Stimulated activated CD8-positive, alpha-beta memory T cell treated with anti-CD3 and anti-CD28 coated beads, Interleukin-12 subunit alpha, Interleukin-12 subunit beta, amount 100 ng/mL, for 24 hours (primary cell): ENCODE data around the gene HDC.

ENCODE experiments used
- DNase-seq: peaks from one replicate; pipeline ENCODE4 v3.0.0-alpha.2; 2020; ENCODE audit errors: extremely low read depth

Gene HDC

DNA sequence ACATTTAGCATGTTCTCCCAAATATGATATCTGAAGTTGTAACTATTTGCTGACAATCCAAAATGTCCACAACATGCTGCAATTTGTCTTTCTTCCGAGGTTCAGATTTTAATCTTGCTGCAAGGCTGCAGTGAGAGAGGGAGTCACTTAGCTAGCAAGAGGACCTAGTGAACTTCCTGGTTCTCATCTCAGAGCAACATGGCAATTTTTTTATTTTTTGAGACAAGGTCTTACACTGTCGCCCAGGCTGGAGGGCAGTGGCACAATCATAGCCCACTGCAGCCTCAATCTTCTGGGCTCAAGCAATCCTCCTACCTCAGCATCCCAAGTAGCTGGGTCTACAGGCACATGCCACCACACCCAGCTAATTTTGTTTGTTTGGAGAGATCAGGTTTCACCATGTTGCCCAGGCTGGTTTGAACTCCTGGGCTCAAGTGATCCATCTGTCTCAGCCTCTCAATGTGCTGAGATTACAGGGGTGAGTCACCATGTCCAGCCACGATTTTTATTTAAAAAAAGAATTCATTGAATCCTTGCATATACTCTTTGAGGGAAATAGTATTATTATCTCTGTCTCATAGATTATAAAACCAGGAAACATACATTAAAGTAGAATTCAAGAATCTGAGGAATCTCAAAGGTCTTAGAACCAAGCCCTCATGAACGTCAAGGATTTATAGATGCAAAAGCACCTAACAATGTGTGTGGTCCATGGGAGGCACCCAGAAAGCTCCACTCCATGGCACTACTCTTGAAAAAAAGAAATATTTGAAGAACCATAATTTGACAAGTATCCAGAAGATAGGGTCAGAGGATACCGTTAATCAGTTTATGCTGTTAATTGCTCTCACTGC lies 9.1 kb downstream of the HDC start:
- DNase-seq: no peak

DNA sequence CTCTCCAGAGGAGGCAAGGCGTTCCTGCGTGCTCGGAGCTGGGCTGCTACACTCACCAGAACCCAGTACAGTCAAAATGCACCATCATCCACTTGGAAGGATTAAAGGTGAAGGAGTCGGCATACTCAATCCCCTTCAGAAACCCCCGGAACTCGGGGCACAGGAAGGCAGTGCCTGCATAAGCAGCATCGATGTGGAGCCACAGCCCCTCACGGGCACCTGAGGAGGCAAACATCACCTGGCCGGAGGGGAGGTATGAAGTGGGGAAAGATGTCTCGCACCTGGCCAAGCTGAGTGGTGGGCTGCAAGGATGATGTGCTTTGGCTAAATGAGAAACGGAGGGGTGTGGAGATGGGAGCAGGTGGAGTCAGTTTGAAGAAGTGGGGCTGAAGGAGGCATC lies 13.0 kb downstream of the HDC start:
- no peak for DNase-seq

DNA sequence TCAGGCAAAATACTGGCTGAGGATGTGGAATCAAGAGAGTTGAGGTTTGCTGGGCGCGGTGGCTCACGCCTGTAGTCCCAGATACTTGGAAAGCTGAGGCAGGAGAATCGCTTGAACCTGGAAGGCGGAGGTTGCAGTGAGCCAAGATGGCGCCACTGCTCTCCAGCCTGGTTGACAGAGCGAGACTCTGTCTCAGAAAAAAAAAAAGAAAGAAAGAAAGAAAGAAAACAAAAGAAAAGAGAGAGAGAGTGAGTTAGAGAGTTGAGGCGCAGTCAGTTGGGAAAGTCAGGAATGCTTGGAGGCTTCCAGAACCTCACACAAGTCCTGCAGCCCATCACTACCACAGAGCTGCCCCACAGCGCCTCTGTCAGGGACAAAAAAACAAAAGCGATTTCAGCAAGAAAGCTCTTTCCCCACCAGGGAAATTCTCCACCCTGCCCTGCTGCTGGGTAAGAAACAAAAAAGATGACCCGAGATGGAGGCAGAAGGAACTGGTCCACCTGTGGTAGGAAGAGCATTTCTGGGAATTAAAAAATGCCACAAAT lies 13.8 kb downstream of the HDC start:
- DNase-seq: no peak

DNA sequence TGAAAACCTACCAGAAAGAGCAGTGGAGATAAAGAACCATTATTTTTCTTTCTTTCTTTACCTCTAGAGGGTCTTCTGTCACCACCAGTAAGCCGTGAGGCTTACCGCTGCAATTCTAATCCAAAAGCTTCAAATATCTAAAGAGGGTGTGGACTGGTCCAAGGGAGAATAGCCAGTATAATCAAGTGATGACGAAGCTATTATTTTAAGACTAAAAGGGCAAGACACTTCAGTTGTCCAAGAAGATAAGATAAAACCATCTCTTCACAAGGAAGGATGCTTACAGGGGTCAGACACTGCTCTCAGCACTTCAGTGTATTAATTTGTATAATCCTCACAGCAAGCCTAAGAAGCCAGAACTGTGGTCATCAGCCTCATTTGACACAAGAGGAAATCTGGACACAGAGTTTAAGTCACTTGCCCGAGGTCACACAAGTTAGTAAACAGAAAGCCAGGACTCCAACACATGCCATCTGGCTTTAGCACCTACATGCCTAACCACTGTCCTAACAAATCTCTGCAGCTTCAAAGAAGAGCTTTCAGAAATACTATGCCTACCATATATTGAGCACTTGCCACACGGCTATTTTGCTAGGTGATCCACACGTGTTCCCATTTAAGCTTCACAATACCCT lies 14.6 kb downstream of the HDC start:
- DNase-seq: no peak

DNA sequence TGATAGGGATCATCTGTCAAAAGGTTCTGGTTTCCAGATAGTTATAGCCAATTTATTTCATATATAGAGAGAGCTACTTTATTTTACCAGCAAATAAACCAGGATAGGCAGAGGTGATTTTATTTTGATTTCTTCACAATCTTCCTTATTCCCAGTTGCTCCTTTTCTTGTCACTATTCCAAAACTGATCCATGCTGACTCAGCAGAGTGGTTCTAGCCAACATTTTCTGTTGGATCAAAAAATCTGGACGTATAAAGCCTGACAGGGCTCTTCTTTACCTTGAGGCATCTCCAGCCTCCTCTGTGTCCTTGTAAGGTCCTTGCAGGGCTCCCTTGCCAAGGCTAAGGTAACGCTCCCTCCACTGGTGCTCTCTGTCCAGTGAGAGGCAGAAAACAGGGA lies 15.8 kb downstream of the HDC start:
- DNase-seq: no peak

DNA sequence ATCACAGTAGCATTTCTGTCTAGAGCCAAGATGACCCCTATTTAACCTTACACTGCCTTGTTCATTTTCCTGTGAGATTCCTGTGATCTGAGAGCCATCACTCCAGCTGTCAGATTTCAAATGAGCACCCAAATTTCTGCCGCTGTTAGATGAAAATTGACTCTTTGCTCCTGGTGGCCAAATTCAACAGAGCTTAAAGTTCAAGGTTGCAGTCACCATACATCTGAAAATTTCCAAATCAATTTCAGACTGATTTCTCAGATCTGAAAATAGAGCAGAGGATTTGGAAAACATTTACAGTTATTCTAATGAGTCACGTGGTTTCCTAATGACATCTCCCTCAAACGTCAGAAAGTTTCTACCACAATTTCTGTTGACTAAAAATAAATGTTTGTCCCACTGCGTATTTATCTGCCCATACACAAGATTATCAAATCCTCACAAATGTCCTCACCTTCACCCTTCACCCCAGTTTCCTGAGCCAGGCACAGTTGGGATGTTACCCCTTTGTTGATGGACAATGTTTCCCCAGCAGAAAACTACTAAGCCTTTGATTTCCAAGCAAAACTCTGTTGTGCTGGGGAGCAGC lies 16.4 kb downstream of the HDC start:
- DNase-seq: no peak

DNA sequence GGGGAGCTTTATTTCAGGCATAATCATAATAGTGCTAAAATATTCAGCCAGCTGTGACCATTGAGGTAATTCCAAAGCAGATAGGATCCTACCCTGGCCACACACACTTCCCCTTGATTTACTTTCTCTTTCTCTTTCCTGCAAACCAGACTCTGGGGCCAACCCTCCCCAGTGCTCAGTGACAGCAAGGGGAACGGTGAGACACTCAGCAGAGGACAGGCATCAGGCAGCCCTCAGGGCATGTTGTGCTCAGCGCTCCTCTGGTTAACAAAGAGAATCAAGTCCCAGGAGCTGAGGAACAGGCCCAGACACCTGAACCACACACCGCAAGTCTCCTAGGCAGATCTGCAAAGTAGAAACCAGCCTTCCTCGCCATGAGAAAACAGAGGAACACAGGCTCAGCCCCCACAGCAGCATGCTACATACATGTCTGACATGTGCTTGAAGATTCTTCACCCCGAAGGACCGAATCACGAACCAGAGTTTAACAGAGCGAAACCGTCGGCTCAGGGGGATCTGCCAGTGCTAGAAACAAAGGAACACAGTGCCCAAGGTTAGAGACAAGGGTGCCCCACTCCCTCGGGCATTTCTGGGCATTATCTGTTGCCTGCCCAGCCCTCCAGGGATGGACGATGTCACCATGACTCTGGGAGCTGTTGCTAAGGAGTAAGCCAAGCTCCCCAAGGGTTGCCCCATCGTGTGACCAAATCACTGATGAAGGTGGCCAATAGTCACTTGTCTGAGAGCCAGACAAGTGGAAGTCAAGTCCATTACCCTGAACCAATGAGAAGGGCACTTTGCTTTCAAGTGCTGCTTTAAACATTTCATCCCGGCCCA lies 17.5 kb downstream of the HDC start:
- no peak for DNase-seq

DNA sequence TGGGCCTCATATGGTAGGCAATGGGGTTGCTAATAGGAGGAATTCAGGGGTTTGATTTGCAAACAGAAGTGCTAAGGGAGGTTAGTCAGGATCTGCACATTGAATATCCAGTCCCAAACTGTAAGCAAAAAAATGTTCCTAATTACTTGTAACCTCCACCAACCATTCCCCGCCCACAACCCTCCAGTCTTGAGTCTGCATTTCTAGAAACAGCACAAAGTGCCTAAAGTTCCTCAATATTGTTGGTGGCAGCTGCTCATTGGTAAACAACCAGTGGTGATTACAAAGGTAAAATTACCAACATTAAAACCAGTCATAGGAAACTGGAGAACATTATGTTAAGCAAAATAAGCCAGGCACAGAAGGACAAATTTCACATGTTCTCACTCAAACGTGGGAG lies 18.9 kb downstream of the HDC start:
- no peak for DNase-seq

DNA sequence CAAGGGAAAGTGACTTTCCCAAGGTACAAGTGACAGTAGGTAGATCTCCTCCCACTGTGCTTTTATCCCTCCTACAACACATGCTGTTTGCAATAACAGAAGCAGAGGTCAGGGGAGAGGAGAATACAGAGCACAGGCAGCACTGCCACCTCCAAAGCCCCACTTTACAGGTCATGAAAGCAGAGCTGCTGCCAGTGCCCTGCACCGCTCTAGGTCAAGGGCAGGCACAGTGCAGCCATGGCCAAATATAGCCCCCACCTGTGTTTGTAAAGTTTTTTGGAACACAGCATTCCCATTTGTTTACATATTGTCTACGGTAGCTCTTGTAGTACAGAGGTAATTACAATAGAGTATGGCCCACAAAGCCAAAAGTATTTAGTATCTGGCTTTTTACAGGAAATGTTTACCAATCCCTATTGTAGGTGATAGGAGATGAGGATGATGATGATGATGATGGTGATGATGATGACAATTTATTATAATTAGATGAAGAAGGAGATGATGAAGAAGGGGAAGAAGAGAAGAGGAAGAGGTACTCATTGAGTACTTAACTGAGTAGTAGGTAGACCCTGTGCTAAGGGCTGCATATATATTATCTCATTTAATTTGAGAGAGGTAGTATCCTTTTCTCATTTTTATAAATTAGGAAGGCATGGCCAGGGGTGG lies 20.4 kb downstream of the HDC start:
- no peak for DNase-seq

DNA sequence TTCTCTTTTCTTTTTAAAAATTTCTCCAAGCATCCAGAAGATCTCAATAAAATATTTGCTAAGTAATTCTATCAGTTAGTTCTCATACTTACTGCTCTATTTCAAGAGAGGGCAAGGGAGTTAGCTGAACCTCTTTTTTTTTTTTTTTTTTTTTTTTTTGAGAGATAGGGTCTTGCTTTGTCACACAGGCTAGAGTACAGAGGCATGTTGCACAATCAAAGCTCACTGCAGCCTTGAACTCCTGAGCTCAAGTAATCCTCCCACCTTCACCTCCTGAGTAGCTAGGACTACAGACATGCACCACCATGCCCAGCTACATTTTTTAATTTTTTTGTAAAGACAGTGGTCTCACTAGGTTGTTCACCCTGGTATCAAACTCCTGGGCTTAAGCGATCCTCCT lies 21.4 kb downstream of the HDC start:
- no peak for DNase-seq

DNA sequence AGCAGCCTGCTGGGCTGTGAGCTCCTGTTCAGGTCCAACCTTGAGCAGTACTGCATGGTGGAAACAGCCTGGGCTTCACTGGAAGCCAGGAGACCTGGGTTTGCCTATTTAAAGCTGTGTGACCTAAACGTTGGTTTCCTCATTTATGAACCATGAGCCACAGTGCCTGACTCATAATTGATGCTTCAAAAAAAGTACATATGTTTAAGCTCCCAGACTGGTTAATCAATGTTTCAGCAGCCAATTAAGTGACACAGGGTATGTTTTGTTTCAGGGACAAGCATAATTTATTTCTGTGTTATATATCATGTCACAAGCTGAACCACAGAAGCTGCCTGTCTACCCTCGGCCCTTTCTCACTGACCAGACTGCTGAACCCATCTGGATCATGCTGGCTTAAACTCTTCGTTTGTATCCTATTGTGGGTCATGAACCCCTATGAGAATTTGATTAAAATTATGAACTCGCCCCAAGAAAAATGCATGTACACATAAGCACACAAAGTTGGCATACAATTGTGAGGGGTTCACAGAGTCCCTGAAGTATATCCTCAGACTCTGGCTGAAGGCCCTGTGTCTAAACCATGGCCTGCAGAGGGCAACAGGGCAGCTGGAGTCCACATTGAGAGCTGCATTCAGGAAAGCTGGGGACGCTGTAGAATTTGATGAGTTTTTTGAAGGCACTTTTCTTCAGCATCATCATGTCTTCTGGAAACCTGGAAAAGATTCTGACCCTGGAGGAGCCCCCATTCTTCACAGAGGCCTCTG lies 23.7 kb downstream of the HDC start:
- DNase-seq: no peak

DNA sequence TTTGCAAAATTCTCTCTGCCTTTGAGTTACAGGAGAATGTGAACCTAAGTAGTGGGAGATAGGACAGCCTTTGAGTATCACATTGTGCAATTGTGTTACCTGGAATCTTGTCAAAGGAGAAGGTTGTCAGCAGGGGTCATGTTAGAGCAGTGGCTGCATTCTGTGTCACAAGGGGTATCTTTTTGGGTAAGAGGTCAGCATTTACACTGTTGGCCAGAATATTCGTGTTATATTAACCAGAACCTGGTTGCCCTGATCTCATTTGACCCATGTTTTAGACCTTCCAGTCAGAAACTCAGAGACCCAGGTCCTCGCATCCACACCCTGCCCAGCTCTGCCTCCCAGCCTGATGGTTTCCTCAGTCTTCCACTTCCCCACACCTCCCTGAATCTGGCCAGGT lies 27.3 kb downstream of the HDC start:
- DNase-seq: no peak

DNA sequence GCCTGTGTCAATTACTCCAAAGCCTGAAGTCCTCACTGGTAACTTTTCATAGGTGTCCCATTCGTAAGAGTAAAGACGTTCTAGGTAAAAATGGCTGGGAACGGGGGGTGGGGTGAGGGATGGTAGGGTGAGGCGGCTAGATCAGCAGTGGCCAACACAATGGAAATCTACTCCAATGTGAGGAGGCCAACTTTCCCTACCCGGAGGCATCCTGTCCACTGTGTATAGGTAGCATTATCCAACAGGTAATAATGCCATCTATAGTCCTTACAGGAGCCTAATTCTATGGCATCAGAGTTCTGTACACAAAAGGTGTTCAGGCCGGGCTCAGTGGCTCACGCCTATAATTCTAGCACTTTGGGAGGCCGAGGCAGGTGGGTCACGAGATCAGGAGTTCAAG lies 29.1 kb downstream of the HDC start:
- no peak for DNase-seq

DNA sequence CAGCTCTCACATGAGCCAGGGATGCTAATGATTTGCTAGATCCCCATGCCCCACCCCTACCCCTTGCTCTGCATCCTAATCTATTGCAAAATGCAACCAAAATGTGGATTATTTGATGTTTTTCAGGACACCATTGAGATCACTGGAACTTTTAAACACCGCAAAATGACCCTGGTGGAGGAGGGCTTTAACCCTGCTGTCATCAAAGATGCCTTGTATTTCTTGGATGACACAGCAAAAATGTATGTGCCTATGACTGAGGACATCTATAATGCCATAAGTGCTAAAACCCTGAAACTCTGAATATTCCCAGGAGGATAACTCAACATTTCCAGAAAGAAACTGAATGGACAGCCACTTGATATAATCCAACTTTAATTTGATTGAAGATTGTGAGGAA lies 29.7 kb downstream of the HDC start:
- DNase-seq: no peak

DNA sequence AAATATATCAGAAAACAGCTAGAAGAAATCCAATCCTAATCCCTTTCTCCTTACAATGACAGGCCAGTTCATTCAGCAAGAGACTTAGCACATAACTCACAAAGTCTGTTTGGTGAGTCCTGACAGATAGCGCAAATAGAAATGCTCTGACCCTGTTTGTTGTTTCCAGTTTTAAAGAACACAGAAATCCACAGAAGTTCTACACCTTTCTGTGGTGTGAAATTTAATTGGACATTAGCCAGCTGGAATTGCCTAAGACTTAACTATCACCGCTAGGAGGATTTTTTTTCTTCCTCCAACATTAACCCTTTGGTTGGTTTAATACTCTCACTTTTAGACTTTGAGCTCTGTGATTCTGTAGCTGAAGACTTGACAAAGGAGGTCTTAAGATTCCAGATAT lies 30.8 kb downstream of the HDC start:
- DNase-seq: no peak

DNA sequence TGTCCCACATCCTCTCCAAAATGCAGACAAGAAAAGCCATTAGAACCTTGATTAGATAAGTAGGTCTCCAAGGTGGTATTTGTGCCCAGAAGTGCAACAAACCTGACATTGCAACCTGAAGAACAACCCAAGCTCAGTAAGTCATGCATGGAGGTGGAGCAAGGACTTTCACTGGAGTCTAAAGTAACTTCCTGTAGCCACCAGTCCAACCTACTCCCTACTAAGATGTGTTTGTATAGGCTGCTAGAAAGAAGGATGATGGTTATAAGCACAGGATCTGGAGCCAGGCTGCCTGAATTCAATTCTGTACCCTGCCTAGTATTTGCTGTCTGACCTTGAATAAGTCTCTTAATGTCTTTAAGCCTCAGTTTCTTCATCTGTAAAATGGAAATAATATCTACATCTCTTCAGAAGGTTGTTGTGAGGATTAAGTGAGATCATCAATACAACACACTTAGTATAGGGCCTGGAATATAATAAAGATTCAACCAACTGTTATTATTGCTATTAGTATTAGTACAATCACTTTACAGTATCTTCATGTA lies 32.3 kb downstream of the HDC start:
- DNase-seq: no peak

DNA sequence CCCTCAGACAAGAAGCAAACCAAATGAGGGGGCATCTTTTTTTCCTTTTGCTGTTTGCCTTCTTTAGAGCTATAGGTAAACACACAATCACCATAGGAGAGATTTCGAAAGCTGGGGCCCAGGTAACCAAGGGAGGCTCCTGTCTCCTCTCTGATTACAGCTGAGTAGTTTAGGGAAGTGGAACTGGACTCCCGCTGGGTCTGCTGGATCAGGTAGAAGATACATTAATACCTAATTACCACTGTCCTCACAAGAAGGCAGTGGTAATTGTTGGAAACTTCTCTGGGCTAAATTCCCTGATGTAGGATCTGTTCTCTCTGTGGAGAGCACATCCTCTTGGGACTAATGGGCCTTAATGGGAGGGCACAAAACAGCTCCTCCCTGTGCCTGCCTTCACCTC lies 32.7 kb downstream of the HDC start:
- DNase-seq: no peak

DNA sequence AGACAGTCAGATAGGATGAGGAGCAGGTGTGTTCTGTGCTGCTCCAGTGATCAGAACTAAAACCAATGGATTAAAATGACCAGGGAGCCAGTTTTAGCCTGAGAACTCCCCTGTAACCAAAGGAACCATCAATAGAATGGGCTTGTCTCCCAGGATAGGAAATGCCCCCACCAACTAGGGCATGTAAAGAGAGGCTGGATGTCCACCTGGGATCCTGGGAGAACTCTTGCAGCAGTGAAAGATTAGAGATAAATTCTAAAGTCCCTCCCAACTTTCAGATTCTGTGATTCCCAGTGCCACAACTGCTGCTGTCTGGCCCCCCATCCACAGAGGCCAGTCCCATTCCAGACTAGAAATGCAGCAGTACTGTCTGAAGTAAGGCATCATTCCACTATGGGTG lies 33.8 kb downstream of the HDC start:
- DNase-seq: no peak

DNA sequence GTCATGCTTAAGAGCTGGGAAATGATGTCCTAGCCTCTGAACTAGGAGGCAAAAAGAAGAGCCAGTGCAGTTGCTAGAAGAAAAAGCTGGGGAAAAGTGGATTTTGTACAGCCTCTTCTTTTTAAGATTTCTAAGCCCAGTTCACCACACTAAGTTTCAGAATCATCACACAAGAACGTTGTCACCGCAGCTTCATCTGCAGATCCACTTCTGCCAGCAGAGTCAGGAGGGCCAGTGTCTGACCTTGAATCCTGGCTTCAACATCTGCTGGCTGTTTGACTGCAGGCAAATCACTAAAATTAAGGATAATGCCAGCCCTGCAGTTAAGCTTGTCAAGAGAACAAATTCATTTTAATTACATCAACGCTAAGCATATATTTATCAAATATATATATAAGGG lies 36.2 kb downstream of the HDC start:
- no peak for DNase-seq

DNA sequence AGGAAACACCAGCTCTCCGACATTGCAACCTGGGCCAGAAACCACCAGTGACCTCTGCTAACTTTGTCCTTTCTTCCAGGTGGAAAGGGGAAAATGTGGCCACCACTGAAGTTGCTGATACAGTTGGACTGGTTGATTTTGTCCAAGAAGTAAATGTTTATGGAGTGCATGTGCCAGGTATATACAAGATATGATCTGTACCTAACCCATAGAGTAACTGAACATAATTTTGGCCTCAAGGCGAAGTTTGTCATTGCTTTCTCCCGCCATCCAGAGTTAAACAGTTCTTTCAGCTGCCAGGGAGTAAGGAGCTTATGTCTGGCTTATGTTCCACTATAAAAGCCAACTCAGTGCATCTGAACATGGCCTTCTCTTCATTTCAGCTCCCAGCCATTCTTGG lies 36.7 kb downstream of the HDC start:
- DNase-seq: no peak

DNA sequence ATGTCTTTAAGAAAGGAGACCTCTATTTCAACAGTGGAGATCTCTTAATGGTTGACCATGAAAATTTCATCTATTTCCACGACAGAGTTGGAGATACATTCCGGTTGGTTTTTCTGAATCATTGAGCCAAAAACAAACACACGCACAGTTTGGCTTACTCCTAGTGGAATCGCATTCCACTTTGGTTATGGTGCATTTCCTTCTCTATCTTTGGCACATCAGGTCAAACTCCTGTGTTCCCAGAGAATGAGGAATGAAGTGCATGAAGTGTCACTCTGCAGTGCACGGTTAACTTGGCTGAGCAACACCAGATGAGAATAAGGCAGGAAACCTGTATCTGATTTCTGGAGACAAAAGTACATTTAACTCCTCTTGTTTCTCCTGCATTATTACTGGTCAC lies 38.5 kb downstream of the HDC start:
- no peak for DNase-seq
